ENCODE measurements around the gene POLR2M.

Gene POLR2M

GRCh38 chr15:57736591-57736990 lies 30.1 kb downstream of the POLR2M start:
- Histone ChIP-seq H3K79me2 (ENCODE audit: control insufficient read depth, insufficient read depth, low read length, unreplicated experiment) (no peaks in the 10 kb centered on the region), H3K4me1 (ENCODE audit: control insufficient read depth, insufficient read depth, low read length, unreplicated experiment) (peaks cover 6% of the 10 kb centered on the region), H3K27ac (ENCODE audit: low read depth, low read length) (no peak overlapping the region), H3K27me3 (ENCODE audit: insufficient read depth, low read length) (no peaks in the 10 kb centered on the region), H3K4me3 (ENCODE audit: low read depth, low read length) (no peak overlapping the region), H3K36me3 (ENCODE audit: insufficient read depth, low read length) (no peaks in the 10 kb centered on the region), H2AFZ (ENCODE audit: low read length, unreplicated experiment) (no peak overlapping the region)

GRCh38 chr15:57738734-57739237 lies 32.3 kb downstream of the POLR2M start:
- Histone ChIP-seq H3K4me1 (ENCODE audit: control insufficient read depth, insufficient read depth, low read length, unreplicated experiment) (no peaks in the 10 kb centered on the region), H3K79me2 (ENCODE audit: control insufficient read depth, insufficient read depth, low read length, unreplicated experiment) (no peaks in the 10 kb centered on the region), H2AFZ (ENCODE audit: low read length, unreplicated experiment) (no peak overlapping the region), H3K27ac (ENCODE audit: low read depth, low read length) (no peak overlapping the region), H3K4me3 (ENCODE audit: low read depth, low read length) (no peak overlapping the region), H3K36me3 (ENCODE audit: insufficient read depth, low read length) (no peaks in the 10 kb centered on the region), H3K27me3 (ENCODE audit: insufficient read depth, low read length) (no peaks in the 10 kb centered on the region)

DNA sequence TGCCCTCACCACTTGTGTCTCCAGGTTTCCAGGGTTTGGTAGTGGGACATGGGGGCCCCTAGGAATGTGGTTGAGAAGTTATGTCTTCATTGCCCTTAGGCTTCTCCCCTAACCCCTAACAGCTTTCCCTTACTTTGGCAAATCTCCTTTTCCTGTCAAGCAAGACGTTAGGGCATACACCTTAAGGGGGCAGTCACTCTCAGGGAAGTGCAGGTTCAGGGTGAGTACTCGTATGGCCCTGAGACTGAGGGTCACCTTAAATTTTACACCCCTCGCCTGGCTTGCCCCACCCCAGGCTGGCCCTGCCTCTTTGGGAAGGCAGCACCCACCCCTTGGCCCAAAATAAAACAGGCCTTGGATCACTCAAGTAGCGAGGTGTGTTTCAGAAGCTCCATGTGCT lies 33.5 kb downstream of the POLR2M start:
- H3K27me3 ChIP-seq (ENCODE audit: insufficient read depth, low read length): no peaks in the 10 kb centered on the region
- H3K36me3 ChIP-seq (ENCODE audit: insufficient read depth, low read length): no peaks in the 10 kb centered on the region
- H3K27ac ChIP-seq (ENCODE audit: low read depth, low read length): no peak overlapping the region
- no peaks in the 10 kb centered on the region for H3K79me2 ChIP-seq (ENCODE audit: control insufficient read depth, insufficient read depth, low read length, unreplicated experiment)
- no peak overlapping the region for H3K4me3 ChIP-seq (ENCODE audit: low read depth, low read length)
- no peaks in the 10 kb centered on the region for H3K4me1 ChIP-seq (ENCODE audit: control insufficient read depth, insufficient read depth, low read length, unreplicated experiment)
- no peak overlapping the region for H2AFZ ChIP-seq (ENCODE audit: low read length, unreplicated experiment)

DNA sequence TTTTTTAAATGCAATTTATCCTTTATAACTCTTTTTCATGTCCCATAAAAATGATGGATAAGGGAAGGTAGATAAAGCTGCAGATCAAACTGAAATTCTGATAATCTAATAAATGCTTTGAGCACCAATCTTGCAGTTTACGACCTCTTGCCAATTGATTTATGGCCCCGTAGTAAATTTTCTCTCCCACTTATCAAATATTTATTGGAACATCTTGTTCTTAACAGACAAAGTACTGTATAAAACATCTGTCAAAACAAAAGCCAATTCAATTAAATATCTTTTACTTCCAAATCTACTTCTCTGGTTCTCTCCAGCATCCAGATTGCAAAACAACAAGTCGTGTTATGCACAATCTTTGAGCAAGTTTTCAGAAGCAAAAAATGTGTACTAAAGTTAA lies 34.6 kb downstream of the POLR2M start:
- no peak overlapping the region for H3K27ac ChIP-seq (ENCODE audit: low read depth, low read length)
- no peak overlapping the region for H3K4me3 ChIP-seq (ENCODE audit: low read depth, low read length)
- no peaks in the 10 kb centered on the region for H3K36me3 ChIP-seq (ENCODE audit: insufficient read depth, low read length)
- no peaks in the 10 kb centered on the region for H3K4me1 ChIP-seq (ENCODE audit: control insufficient read depth, insufficient read depth, low read length, unreplicated experiment)
- H3K27me3 ChIP-seq (ENCODE audit: insufficient read depth, low read length): no peaks in the 10 kb centered on the region
- H2AFZ ChIP-seq (ENCODE audit: low read length, unreplicated experiment): no peak overlapping the region
- no peaks in the 10 kb centered on the region for H3K79me2 ChIP-seq (ENCODE audit: control insufficient read depth, insufficient read depth, low read length, unreplicated experiment)

DNA sequence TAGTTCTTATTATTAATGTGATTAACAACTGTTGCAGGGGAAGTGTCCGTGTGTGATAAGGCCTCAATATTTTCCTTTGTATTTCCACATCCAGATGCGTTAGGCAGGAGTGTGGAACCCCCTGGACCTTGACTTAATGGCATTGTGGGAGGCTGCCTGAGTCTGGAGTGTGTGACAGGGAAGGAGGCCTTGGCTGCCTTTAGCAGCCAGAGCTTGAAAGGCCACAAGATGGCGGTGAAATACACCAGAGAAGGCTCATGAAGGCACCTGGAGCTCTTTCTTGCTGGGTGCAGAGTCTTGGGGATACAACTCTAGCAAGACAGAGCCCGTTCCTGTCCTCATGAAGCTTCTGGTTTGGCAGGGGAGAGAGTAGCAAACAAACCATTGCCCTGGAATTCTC lies 36.9 kb downstream of the POLR2M start:
- H3K79me2 ChIP-seq (ENCODE audit: control insufficient read depth, insufficient read depth, low read length, unreplicated experiment): no peaks in the 10 kb centered on the region
- H3K4me3 ChIP-seq (ENCODE audit: low read depth, low read length): no peak overlapping the region
- no peaks in the 10 kb centered on the region for H3K36me3 ChIP-seq (ENCODE audit: insufficient read depth, low read length)
- H3K4me1 ChIP-seq (ENCODE audit: control insufficient read depth, insufficient read depth, low read length, unreplicated experiment): peaks cover 4% of the 10 kb centered on the region
- no peaks in the 10 kb centered on the region for H3K27me3 ChIP-seq (ENCODE audit: insufficient read depth, low read length)
- H2AFZ ChIP-seq (ENCODE audit: low read length, unreplicated experiment): no peak overlapping the region
- H3K27ac ChIP-seq (ENCODE audit: low read depth, low read length): no peak overlapping the region

GRCh38 chr15:57746786-57747185 lies 40.3 kb downstream of the POLR2M start:
- Histone ChIP-seq H3K27ac (ENCODE audit: low read depth, low read length) (no peak overlapping the region), H3K4me3 (ENCODE audit: low read depth, low read length) (peak overlapping the region; percentile 60), H3K27me3 (ENCODE audit: insufficient read depth, low read length) (no peaks in the 10 kb centered on the region), H3K4me1 (ENCODE audit: control insufficient read depth, insufficient read depth, low read length, unreplicated experiment) (peaks cover 4% of the 10 kb centered on the region), H2AFZ (ENCODE audit: low read length, unreplicated experiment) (peak overlapping the region; percentile 97), H3K36me3 (ENCODE audit: insufficient read depth, low read length) (no peaks in the 10 kb centered on the region), H3K79me2 (ENCODE audit: control insufficient read depth, insufficient read depth, low read length, unreplicated experiment) (no peaks in the 10 kb centered on the region)

DNA sequence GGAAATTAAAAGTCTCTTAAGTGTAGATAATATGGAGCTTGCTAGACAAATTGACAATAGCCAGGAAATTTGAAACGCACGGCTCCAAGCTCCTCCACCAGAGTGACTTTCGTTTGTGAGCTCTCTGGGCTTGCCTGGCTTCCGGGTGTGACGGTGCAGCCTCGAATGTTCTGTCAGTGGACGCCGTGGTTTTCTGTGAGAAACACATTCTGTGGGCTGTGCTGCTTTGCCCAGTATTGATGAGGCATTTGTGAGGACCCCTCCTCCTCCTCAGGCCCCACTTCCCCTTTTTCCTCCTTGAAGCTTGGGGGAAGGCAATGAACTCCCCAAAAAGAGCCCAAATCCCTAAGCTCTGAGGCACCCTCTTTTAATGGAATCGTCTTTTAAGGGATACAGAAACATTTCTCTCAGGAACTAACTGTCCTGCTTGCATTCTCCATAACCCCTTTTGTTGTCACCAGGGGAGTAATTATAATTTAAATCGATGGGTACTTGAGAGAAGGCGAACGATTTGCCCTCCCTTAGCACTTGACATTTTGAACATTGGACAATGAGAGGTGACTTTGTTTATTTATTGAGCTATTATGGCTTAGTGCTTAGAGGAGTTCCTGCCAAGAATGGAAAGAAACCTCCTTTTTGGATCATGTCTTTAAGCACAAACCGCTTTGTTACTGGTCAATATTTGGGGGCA lies 40.8 kb downstream of the POLR2M start:
- Histone ChIP-seq H3K27ac (ENCODE audit: low read depth, low read length) (no peak overlapping the region), H3K4me3 (ENCODE audit: low read depth, low read length) (peak overlapping the region; percentile 60), H2AFZ (ENCODE audit: low read length, unreplicated experiment) (peak overlapping the region; percentile 97), H3K27me3 (ENCODE audit: insufficient read depth, low read length) (no peaks in the 10 kb centered on the region), H3K4me1 (ENCODE audit: control insufficient read depth, insufficient read depth, low read length, unreplicated experiment) (peaks cover 4% of the 10 kb centered on the region), H3K79me2 (ENCODE audit: control insufficient read depth, insufficient read depth, low read length, unreplicated experiment) (no peaks in the 10 kb centered on the region), H3K36me3 (ENCODE audit: insufficient read depth, low read length) (no peaks in the 10 kb centered on the region)

- H3K27ac ChIP-seq (ENCODE audit: low read depth, low read length): no peak overlapping the region
- no peaks in the 10 kb centered on the region for H3K36me3 ChIP-seq (ENCODE audit: insufficient read depth, low read length)
- no peaks in the 10 kb centered on the region for H3K79me2 ChIP-seq (ENCODE audit: control insufficient read depth, insufficient read depth, low read length, unreplicated experiment)
- no peaks in the 10 kb centered on the region for H3K27me3 ChIP-seq (ENCODE audit: insufficient read depth, low read length)
- H2AFZ ChIP-seq (ENCODE audit: low read length, unreplicated experiment): no peak overlapping the region
- H3K4me1 ChIP-seq (ENCODE audit: control insufficient read depth, insufficient read depth, low read length, unreplicated experiment): peaks cover 4% of the 10 kb centered on the region
- H3K4me3 ChIP-seq (ENCODE audit: low read depth, low read length): no peak overlapping the region
These were observed 44.8 kb downstream of the POLR2M start for GRCh38 chr15:57751177-57751800.

DNA sequence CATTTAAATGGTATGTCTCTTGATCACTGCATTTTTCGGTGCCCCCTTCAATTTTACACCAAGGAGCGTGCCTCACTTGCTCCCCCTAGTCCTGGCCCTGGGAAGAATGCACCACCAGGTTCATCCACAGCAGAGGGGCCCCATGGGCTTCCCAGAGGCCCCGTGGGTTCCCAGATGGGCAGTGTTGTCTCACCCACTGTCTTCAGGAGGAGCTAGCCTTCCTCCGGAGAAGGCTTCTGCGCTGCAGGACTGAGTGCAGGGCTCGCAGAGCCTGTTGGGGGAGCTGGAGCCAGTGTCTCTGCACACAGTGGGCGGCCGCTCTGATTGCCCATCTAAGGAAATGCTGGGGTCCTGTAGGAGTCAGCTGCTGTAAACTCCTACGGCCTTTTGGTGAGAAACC lies 45.9 kb downstream of the POLR2M start:
- no peaks in the 10 kb centered on the region for H3K79me2 ChIP-seq (ENCODE audit: control insufficient read depth, insufficient read depth, low read length, unreplicated experiment)
- no peak overlapping the region for H2AFZ ChIP-seq (ENCODE audit: low read length, unreplicated experiment)
- no peak overlapping the region for H3K4me3 ChIP-seq (ENCODE audit: low read depth, low read length)
- no peaks in the 10 kb centered on the region for H3K27me3 ChIP-seq (ENCODE audit: insufficient read depth, low read length)
- H3K27ac ChIP-seq (ENCODE audit: low read depth, low read length): no peak overlapping the region
- H3K36me3 ChIP-seq (ENCODE audit: insufficient read depth, low read length): no peaks in the 10 kb centered on the region
- no peaks in the 10 kb centered on the region for H3K4me1 ChIP-seq (ENCODE audit: control insufficient read depth, insufficient read depth, low read length, unreplicated experiment)

- no peaks in the 10 kb centered on the region for H3K27me3 ChIP-seq (ENCODE audit: insufficient read depth, low read length)
- H3K27ac ChIP-seq (ENCODE audit: low read depth, low read length): no peak overlapping the region
- H3K4me3 ChIP-seq (ENCODE audit: low read depth, low read length): no peak overlapping the region
- no peaks in the 10 kb centered on the region for H3K79me2 ChIP-seq (ENCODE audit: control insufficient read depth, insufficient read depth, low read length, unreplicated experiment)
- no peaks in the 10 kb centered on the region for H3K4me1 ChIP-seq (ENCODE audit: control insufficient read depth, insufficient read depth, low read length, unreplicated experiment)
- no peak overlapping the region for H2AFZ ChIP-seq (ENCODE audit: low read length, unreplicated experiment)
- H3K36me3 ChIP-seq (ENCODE audit: insufficient read depth, low read length): no peaks in the 10 kb centered on the region
These were observed 46.3 kb downstream of the POLR2M start for GRCh38 chr15:57752840-57753239.

- Histone ChIP-seq H3K27ac (ENCODE audit: low read depth, low read length) (no peak overlapping the region), H3K27me3 (ENCODE audit: insufficient read depth, low read length) (no peaks in the 10 kb centered on the region)
These were observed 50.0 kb downstream of the POLR2M start for GRCh38 chr15:57756466-57756865.

More at GRCh38 chr15:57756466-57756865, 50.0 kb downstream of the POLR2M start:
- no peaks in the 10 kb centered on the region for H3K4me1 ChIP-seq (ENCODE audit: control insufficient read depth, insufficient read depth, low read length, unreplicated experiment)
- H3K79me2 ChIP-seq (ENCODE audit: control insufficient read depth, insufficient read depth, low read length, unreplicated experiment): no peaks in the 10 kb centered on the region
- no peaks in the 10 kb centered on the region for H3K36me3 ChIP-seq (ENCODE audit: insufficient read depth, low read length)
- H3K4me3 ChIP-seq (ENCODE audit: low read depth, low read length): no peak overlapping the region
- H2AFZ ChIP-seq (ENCODE audit: low read length, unreplicated experiment): no peak overlapping the region
